ENCODE results near the gene TMEM115. TPM values are rescaled to one million over a fixed set of nuclear protein-coding genes. Genes with fewer than 3 reads are reported as not detected.

Gene TMEM115
- total and polyA plus RNA-seq, 2 of the 13 experiments (the other 11 are each of a cell fraction or from before 2014, with no cell fraction given), result 22.1 to 30.7 TPM

GRCh38 chr3:50392101-50392715, 32.9 kb upstream of the TMEM115 start:
- H3K79me2 ChIP-seq (ENCODE audit: insufficient read depth, low read length), result no peaks in the 10 kb centered on the region
- H2AFZ ChIP-seq (ENCODE audit: low read length), result no peak overlapping the region
- no peak overlapping the region for H3K9ac ChIP-seq (ENCODE audit: insufficient read depth, low read depth, low read length)
- no peak overlapping the region for H3K4me2 ChIP-seq (ENCODE audit: low read depth, low read length)
- H3K9me3 ChIP-seq (ENCODE audit: low read length), result no peaks in the 10 kb centered on the region
- TF ChIP-seq TAF15 (IDR thresholded peaks at IDR 0.05; ENCODE audit: low read depth, low read length, poor library complexity, severe bottlenecking), result no peak
- TF ChIP-seq, protein P1, sequence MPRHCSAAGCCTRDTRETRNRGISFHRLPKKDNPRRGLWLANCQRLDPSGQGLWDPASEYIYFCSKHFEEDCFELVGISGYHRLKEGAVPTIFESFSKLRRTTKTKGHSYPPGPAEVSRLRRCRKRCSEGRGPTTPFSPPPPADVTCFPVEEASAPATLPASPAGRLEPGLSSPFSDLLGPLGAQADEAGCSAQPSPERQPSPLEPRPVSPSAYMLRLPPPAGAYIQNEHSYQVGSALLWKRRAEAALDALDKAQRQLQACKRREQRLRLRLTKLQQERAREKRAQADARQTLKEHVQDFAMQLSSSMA (CRISPR knock-in tag; IDR thresholded peaks at IDR 0.05), result no peak
- TF ChIP-seq, protein P2, sequence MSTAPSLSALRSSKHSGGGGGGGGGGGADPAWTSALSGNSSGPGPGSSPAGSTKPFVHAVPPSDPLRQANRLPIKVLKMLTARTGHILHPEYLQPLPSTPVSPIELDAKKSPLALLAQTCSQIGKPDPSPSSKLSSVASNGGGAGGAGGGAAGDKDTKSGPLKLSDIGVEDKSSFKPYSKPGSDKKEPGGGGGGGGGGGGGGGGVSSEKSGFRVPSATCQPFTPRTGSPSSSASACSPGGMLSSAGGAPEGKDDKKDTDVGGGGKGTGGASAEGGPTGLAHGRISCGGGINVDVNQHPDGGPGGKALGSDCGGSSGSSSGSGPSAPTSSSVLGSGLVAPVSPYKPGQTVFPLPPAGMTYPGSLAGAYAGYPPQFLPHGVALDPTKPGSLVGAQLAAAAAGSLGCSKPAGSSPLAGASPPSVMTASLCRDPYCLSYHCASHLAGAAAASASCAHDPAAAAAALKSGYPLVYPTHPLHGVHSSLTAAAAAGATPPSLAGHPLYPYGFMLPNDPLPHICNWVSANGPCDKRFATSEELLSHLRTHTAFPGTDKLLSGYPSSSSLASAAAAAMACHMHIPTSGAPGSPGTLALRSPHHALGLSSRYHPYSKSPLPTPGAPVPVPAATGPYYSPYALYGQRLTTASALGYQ (CRISPR knock-in tag; IDR thresholded peaks at IDR 0.05), result no peak
- no peak for TF ChIP-seq ZSCAN21 (CRISPR knock-in tag; IDR thresholded peaks at IDR 0.05; ENCODE audit: borderline replicate concordance)
- TF ChIP-seq ZNF83 (CRISPR knock-in tag; IDR thresholded peaks at IDR 0.05; ENCODE audit: borderline replicate concordance), result no peak
- no peak for TF ChIP-seq ZNF558 (CRISPR knock-in tag; IDR thresholded peaks at IDR 0.05; ENCODE audit: borderline replicate concordance)
- H3K4me3 ChIP-seq (replicated peaks in 1 of 3; ENCODE audit: insufficient read depth in 1 of 3, low read depth in 2 of 3, low read length in 3 of 3), result no peak overlapping the region
- peaks cover 3 to 67% of the 10 kb centered on the region in 2 experiments; a peak in 4 of 5 replicates for H3K27me3 ChIP-seq (ENCODE audit: control insufficient read depth in 1 of 2, insufficient read depth in 2 of 2, low read length in 2 of 2)
- H4K20me1 ChIP-seq (ENCODE audit: insufficient read depth, low read length), result no peaks in the 10 kb centered on the region
- intact Hi-C loops (cut with micrococcal nuclease; ENCODE audit: unreplicated experiment) (no loop called here), in situ Hi-C loops (cut with HindIII; ENCODE audit: extremely low pct_ligation_motif_present, low pct_unique_long_range_greater_than_20kb) (no loop called here)
- FAIRE-seq, result no peak
- peaks cover 17% of the 10 kb centered on the region for H3K4me1 ChIP-seq (ENCODE audit: insufficient read depth, low read length)
- no peak for DNase-seq (ENCODE audit: low spot score)
- ATAC-seq, result no peak
- H3K27ac ChIP-seq (ENCODE audit: extremely low read length, insufficient read depth, low read length), result no peak overlapping the region
- ChIA-PET POLR2A (no interaction called here), CTCF (ENCODE audit: low intra/inter-chr PET ratio, low total read pairs) (no interaction called here)
- no peaks in the 10 kb centered on the region for H3K36me3 ChIP-seq (replicated peaks in 1 of 2; ENCODE audit: control insufficient read depth in 1 of 2, insufficient read depth in 2 of 2, low read length in 2 of 2)
- WGBS (ENCODE audit: low lambda C conversion rate), result no CpG with 5 or more reads among the region's 5 CpGs
- no TSS peak for BruUV-seq (replicated peaks)

Measured in HepG2 (cell line).